HUES6 (cell line): Measurements from ENCODE around the gene MCM9.

Experiments
- H3K27ac ChIP-seq: 2 replicates; pipeline ENCODE4 v1.7.0; 2013; ENCODE audit warnings: low read depth, mild to moderate bottlenecking, low read length, inconsistent platforms
- H3K27me3 ChIP-seq: 2 replicates; pipeline ENCODE4 v1.6.1; 2013; ENCODE audit warnings: low read length; ENCODE audit not compliant: control insufficient read depth, insufficient read depth
- H3K36me3 ChIP-seq: 2 replicates; pipeline ENCODE4 v1.6.1; 2013; ENCODE audit warnings: low read length; ENCODE audit not compliant: control insufficient read depth, insufficient read depth
- H3K4me1 ChIP-seq: 2 replicates; pipeline ENCODE4 v1.6.1; 2013; ENCODE audit warnings: low read length; ENCODE audit not compliant: control insufficient read depth, insufficient read depth
- H3K4me3 ChIP-seq: 2 replicates; pipeline ENCODE4 v1.5.1; 2013; ENCODE audit warnings: low read depth, low read length
- H3K9ac ChIP-seq: one replicate; pipeline ENCODE4 v1.6.1; 2013; ENCODE audit warnings: mild to moderate bottlenecking, low read length
- H3K9me3 ChIP-seq: 2 replicates; pipeline ENCODE4 v1.6.1; 2013; ENCODE audit warnings: low read depth, low read length; ENCODE audit not compliant: control insufficient read depth, insufficient read depth

Gene MCM9

GRCh38 chr6:118905851-118906250, 29.1 kb downstream of the MCM9 start:
- H3K4me1 ChIP-seq, result 0 out of 2 replicates have a peak, but pooled peaks cover 3% of the 10 kb centered on the region
- H3K9me3 ChIP-seq, result no peaks in the 10 kb centered on the region
- no peak overlapping the region for H3K27ac ChIP-seq
- no peaks in the 10 kb centered on the region for H3K27me3 ChIP-seq
- H3K36me3 ChIP-seq, result peaks cover 93% of the 10 kb centered on the region
- H3K9ac ChIP-seq, result no peak overlapping the region
- H3K4me3 ChIP-seq, result no peak overlapping the region

- H3K27ac ChIP-seq, result no peak overlapping the region
Measured at GRCh38 chr6:118905084-118905483, 29.9 kb downstream of the MCM9 start.

DNA sequence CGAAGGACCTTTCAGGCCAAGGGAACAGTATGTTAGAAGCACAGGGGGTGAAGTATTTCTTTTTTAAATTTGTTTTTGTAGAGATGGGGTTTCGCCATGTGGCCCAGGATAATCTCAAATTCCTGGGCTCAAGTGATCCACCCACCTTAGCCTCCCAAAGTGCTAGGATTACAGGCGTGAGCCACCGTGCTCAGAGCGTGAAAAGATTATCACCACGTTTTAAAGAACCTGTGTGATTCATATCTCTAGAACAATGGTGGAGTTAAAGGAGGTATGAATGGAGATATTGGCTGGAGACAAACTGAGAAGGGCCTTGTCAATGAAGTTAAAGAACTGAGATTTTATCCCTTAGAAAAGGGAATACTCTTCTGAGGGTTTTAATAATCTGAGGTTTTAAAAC, 31.3 kb downstream of the MCM9 start:
- Histone ChIP-seq H3K27me3 (no peaks in the 10 kb centered on the region), H3K36me3 (peaks cover 94% of the 10 kb centered on the region), H3K4me3 (no peak overlapping the region), H3K9ac (no peak overlapping the region), H3K9me3 (no peaks in the 10 kb centered on the region), H3K27ac (no peak overlapping the region), H3K4me1 (peaks cover 19% of the 10 kb centered on the region)

More at GRCh38 chr6:118905084-118905483, 29.9 kb downstream of the MCM9 start:
- Histone ChIP-seq H3K36me3 (peaks cover 92% of the 10 kb centered on the region), H3K9me3 (no peaks in the 10 kb centered on the region), H3K4me3 (no peak overlapping the region), H3K9ac (no peak overlapping the region), H3K4me1 (peaks cover 5% of the 10 kb centered on the region; the same call in 1 of the 2 replicates), H3K27me3 (no peaks in the 10 kb centered on the region)

- H3K9me3 ChIP-seq, result no peaks in the 10 kb centered on the region
- no peak overlapping the region for H3K27ac ChIP-seq
- H3K27me3 ChIP-seq, result no peaks in the 10 kb centered on the region
- H3K36me3 ChIP-seq, result peaks cover 91% of the 10 kb centered on the region
- no peak overlapping the region for H3K4me3 ChIP-seq
- H3K4me1 ChIP-seq, result peaks cover 21% of the 10 kb centered on the region
- no peak overlapping the region for H3K9ac ChIP-seq
Measured at GRCh38 chr6:118903138-118903537, 31.8 kb downstream of the MCM9 start.

GRCh38 chr6:118902726-118903125, 32.2 kb downstream of the MCM9 start:
- Histone ChIP-seq H3K4me1 (peaks cover 25% of the 10 kb centered on the region), H3K4me3 (no peak overlapping the region), H3K27ac (no peak overlapping the region), H3K36me3 (peaks cover 86% of the 10 kb centered on the region), H3K9me3 (no peaks in the 10 kb centered on the region), H3K9ac (no peak overlapping the region), H3K27me3 (no peaks in the 10 kb centered on the region)

DNA sequence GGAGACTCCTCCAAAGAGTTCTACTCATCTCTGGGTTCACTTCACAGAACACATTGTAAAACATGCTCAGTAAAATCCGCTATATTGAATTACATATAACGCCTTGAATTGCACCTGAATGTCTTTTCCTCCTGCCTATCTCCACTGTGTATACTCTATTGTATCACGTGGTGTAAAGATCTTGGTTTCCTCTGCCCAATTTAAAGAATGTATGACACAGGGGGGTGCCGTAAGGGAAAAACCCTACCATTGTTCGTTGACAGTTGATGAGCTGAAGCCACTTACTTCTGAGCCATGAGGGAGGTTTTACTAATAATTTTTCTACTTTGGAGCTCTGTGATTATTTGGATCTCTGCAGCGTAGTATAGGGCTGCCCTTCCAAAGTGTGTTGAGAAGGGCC, 35.0 kb downstream of the MCM9 start:
- Histone ChIP-seq H3K9ac (no peak overlapping the region), H3K27me3 (no peaks in the 10 kb centered on the region), H3K4me3 (no peak overlapping the region), H3K4me1 (peaks cover 32% of the 10 kb centered on the region), H3K27ac (no peak overlapping the region), H3K9me3 (no peaks in the 10 kb centered on the region), H3K36me3 (peaks cover 59% of the 10 kb centered on the region)

- Histone ChIP-seq H3K27ac (no peak overlapping the region), H3K4me1 (peaks cover 36% of the 10 kb centered on the region), H3K4me3 (0 out of 2 replicates have a peak overlapping the region, but pooled peaks have one; percentile 92), H3K9me3 (no peaks in the 10 kb centered on the region), H3K36me3 (peaks cover 36% of the 10 kb centered on the region), H3K9ac (no peak overlapping the region), H3K27me3 (no peaks in the 10 kb centered on the region)
Measured at GRCh38 chr6:118897386-118897785, 37.6 kb downstream of the MCM9 start.

- H3K27me3 ChIP-seq, result no peaks in the 10 kb centered on the region
- peak overlapping the region; percentile 92 for H3K4me3 ChIP-seq
- peak overlapping the region; percentile 75 for H3K27ac ChIP-seq
- H3K36me3 ChIP-seq, result peaks cover 29% of the 10 kb centered on the region
- no peaks in the 10 kb centered on the region for H3K9me3 ChIP-seq
- H3K4me1 ChIP-seq, result peaks cover 36% of the 10 kb centered on the region
- peak overlapping the region; percentile 74 for H3K9ac ChIP-seq
Measured at GRCh38 chr6:118896339-118897136, 38.4 kb downstream of the MCM9 start.

GRCh38 chr6:118895859-118896258, 39.1 kb downstream of the MCM9 start:
- H3K9me3 ChIP-seq, result no peaks in the 10 kb centered on the region
- H3K4me3 ChIP-seq, result peak overlapping the region; percentile 92
- peak overlapping the region; percentile 75 for H3K27ac ChIP-seq
- peaks cover 22% of the 10 kb centered on the region for H3K36me3 ChIP-seq
- H3K9ac ChIP-seq, result peak overlapping the region; percentile 74
- H3K27me3 ChIP-seq, result no peaks in the 10 kb centered on the region
- peaks cover 36% of the 10 kb centered on the region for H3K4me1 ChIP-seq

GRCh38 chr6:118895261-118895560, 39.7 kb downstream of the MCM9 start:
- Histone ChIP-seq H3K27me3 (no peaks in the 10 kb centered on the region), H3K9me3 (no peaks in the 10 kb centered on the region), H3K4me1 (peaks cover 35% of the 10 kb centered on the region), H3K36me3 (peaks cover 16% of the 10 kb centered on the region), H3K27ac (peak overlapping the region; percentile 97), H3K4me3 (peak overlapping the region; percentile 92), H3K9ac (peak overlapping the region; percentile 97)

DNA sequence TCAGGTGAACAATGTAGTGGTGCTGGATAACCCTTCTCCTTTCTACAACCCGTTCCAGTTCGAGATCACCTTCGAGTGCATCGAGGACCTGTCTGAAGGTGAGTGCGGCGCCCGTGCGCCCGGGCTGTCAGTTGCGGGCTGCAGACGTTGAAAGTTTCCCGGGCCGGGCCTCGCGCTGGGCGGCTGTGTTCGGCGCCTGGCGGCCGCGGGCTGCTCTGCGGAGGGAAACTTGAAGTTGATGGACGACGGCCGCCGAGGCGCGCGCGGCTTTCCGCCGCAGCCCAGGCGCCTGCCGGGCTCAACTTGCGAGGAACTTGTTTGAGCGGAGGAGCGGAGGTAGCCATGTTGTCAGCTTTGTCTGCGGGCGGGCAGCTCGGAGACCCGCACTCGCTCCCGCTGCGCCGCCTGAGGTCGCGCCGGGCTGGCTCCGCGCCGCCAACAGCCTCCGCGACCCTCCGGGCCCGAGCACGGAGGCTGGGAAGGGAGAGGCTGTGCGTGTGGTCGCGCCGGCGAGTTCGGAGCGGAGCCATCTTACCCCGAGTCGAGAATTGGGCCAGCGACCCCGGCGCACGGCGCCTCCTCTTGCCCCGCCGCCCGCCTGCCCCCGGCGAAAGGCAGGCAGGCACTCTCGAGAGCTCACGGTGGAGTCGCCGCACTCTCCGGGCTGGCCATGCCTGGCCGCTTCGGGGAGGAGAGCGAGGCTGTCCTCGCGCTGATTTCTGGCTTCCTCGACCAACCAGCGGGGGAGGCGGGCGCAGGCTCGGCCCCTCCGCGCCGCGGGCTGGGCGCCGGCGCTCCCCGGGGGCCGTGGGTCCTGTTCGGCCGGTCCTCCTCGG, 40.3 kb downstream of the MCM9 start:
- Histone ChIP-seq H3K4me1 (peaks cover 30% of the 10 kb centered on the region), H3K4me3 (peak overlapping the region; percentile 92), H3K9ac (peak overlapping the region; percentile 97), H3K36me3 (peaks cover 11% of the 10 kb centered on the region), H3K9me3 (no peaks in the 10 kb centered on the region), H3K27ac (peak overlapping the region; percentile 97), H3K27me3 (no peaks in the 10 kb centered on the region)
